Body of pancreas (tissue), 4 donors: ENCODE measurements around the gene C1R. TPM values are rescaled to one million over a fixed set of nuclear protein-coding genes. Genes with fewer than 3 reads are reported as not detected.

Experiments used
- ATAC-seq: fragments of 150-250 bp; one replicate; pipeline ENCODE4 v1.9.1; 2016
- DNase-seq, 4 donors: peaks; one replicate each; pipeline ENCODE4 v3.0.0-alpha.2; 2019
- H3K27ac ChIP-seq, 4 donors: fragments of 200-600 bp; sonication (generic); 1 replicate in 3 of 4; 2 replicates in 1 of 4; pipeline versions ENCODE4 v1.5.1 to v1.6.1; 2016 to 2019; ENCODE audit warnings: mild to moderate bottlenecking in 1 of 4, mixed read lengths in 1 of 4, moderate library complexity in 1 of 4
- H3K27me3 ChIP-seq, 2 donors: fragments of 200-600 bp; sonication (generic); one replicate each; pipeline ENCODE4 v1.6.0; 2016; ENCODE audit warnings: mild to moderate bottlenecking in 1 of 2
- H3K36me3 ChIP-seq, 2 donors: fragments of 200-600 bp; sonication (generic); replicated peaks in 1 of 2; 2 replicates each; pipeline ENCODE4 v1.5.1; 2016; ENCODE audit warnings: low read depth in 2 of 2; ENCODE audit not compliant: insufficient read depth in 1 of 2
- H3K4me1 ChIP-seq: fragments of 200-600 bp; sonication (generic); one replicate; pipeline ENCODE4 v1.6.0; 2016
- H3K4me3 ChIP-seq, 2 donors: fragments of 200-600 bp; sonication (generic); 1 replicate in 1 of 2; 2 replicates in 1 of 2; pipeline ENCODE4 v1.5.1; 2016 to 2019
- H3K9me3 ChIP-seq, 3 donors: fragments of 200-600 bp; sonication (generic); 1 replicate in 2 of 3; 2 replicates in 1 of 3; pipeline ENCODE4 v1.5.1; 2016
- POLR2A ChIP-seq, 3 donors: fragments of 450-650 bp; IDR thresholded peaks; one replicate each; pipeline ENCODE4 v1.6.1; 2016; ENCODE audit warnings: antibody characterized with exemption in 3 of 3, mild to moderate bottlenecking in 2 of 3
- WGBS, 2 donors: methylation state at CpG; one replicate each; pipeline ENCODE4 v1.1.5; 2017; 5-methylcytosine and 5-hydroxymethylcytosine counted together
- intact Hi-C: fragments of 100-400 bp; cut with DNase I; formaldehyde crosslinking; loops from one replicate; pipeline ENCODE4 v1.15.1; 2023
- total RNA-seq, 2 donors: library from RNA; depleted of rRNA; stranded (reverse); fragments of >200 nt; gene quantifications; one replicate each; pipeline ENCODE4 v1.1.0, GENCODE V29; 2016
- TF ChIP-seq, protein P1 (sequence below), 7 experiments: fragments of 450-650 bp in 4 of 7; fragments of 200-600 bp in 3 of 7; sonication (generic) in 3 of 7; IDR thresholded peaks; one replicate each; pipeline ENCODE4 v1.5.1; 2016 to 2019; ENCODE audit warnings: antibody characterized with exemption in 7 of 7

Gene C1R
- total RNA-seq, 2 donors from 2014 or later = 113 to 133 TPM

- ATAC-seq (no peak), DNase-seq (no peak)
- WGBS, 2 donors = 87 to 90% methylated on average over 17 of the region's 17 CpGs
- H3K27ac ChIP-seq = no peak overlapping the region
- no peaks in the 10 kb centered on the region for H3K27me3 ChIP-seq
- TF ChIP-seq POLR2A (IDR thresholded peaks at IDR 0.05) = no peak
- TF ChIP-seq, protein P1, sequence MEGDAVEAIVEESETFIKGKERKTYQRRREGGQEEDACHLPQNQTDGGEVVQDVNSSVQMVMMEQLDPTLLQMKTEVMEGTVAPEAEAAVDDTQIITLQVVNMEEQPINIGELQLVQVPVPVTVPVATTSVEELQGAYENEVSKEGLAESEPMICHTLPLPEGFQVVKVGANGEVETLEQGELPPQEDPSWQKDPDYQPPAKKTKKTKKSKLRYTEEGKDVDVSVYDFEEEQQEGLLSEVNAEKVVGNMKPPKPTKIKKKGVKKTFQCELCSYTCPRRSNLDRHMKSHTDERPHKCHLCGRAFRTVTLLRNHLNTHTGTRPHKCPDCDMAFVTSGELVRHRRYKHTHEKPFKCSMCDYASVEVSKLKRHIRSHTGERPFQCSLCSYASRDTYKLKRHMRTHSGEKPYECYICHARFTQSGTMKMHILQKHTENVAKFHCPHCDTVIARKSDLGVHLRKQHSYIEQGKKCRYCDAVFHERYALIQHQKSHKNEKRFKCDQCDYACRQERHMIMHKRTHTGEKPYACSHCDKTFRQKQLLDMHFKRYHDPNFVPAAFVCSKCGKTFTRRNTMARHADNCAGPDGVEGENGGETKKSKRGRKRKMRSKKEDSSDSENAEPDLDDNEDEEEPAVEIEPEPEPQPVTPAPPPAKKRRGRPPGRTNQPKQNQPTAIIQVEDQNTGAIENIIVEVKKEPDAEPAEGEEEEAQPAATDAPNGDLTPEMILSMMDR (IDR thresholded peaks at IDR 0.05) = no peak
- intact Hi-C loops = no loop called here
- peaks cover 21% of the 10 kb centered on the region for H3K4me1 ChIP-seq
- H3K36me3 ChIP-seq = no peaks in the 10 kb centered on the region
- H3K4me3 ChIP-seq = no peak overlapping the region
- no peaks in the 10 kb centered on the region for H3K9me3 ChIP-seq
Observed at GRCh38 chr12:7127916-7128626, 35.8 kb upstream of the C1R start.

DNA sequence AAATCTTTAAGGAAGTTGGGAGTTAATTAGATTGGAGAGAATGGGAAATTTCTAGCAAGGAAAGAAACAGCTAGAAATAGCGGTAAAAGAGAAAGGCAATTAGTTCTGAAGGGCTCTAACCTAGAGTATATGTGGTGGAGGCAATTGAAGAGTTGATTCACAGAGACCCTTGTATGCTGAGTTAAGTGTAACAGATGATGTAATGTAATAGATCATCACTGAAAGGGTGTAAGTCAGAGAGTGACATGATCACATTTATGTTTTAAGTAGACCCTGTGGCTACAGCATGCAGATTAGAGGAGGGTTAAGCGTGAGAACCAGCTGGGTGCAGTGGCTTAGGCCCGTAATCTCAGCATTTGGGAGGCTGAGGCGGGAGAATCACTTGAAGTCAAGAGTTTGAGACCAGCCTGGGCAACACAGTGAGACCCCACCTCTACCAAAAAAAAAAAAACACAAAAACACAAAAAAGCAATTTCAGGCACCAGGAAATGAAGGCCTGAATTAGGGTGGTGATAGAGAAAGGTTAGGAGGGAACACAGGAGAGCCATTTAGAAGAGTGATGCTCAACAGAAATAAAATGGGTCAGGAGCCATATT lies 33.5 kb upstream of the C1R start:
- 66 to 93% methylated on average over 4 of the region's 4 CpGs for WGBS, 2 donors
- DNase-seq = no peak
- Histone ChIP-seq H3K4me1 (peaks cover 19% of the 10 kb centered on the region), H3K36me3 (no peaks in the 10 kb centered on the region), H3K27ac (no peak overlapping the region), H3K4me3 (no peak overlapping the region), H3K27me3 (no peaks in the 10 kb centered on the region), H3K9me3 (no peaks in the 10 kb centered on the region)
- intact Hi-C loops = no loop called here
- no peak for ATAC-seq
- no peak for TF ChIP-seq POLR2A (IDR thresholded peaks at IDR 0.05)
- TF ChIP-seq, protein P1 (IDR thresholded peaks at IDR 0.05) = no peak

DNA sequence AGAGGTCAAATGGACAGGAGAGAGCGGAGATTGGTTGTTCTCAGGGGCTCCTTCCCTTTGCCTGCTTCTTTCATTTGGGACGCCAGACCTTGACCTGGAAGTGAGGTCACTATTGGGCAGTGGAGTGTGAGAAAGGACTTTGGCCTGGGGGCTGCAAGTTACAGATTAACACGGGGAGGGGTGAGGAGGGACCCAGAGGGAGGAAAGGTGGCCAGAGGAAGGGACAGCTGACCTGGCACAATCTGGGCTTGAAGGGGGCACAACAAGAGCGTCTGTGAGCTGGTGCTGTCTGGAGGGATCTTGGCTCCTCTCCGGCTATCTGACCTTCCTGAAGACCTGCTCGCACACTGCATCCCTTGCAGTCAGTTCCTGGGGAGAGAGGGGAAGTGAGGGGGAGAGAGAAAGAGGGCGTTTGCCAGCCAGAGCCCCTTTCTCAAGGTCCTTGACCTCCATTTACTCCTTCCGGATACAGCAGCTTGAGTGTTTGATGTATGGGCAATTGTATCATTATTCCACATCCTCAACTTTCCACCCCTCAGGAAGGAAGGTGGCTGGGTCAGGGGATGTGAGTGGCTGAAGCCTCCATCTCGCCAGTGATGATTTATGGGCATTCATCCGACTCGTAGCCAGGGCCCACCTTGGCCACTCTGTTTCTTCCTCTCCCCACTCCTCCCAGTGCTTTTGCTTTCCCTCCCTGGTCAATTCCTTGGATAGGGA lies 31.7 kb upstream of the C1R start:
- Histone ChIP-seq H3K4me3 (no peak overlapping the region), H3K27me3 (no peaks in the 10 kb centered on the region), H3K4me1 (peaks cover 10% of the 10 kb centered on the region), H3K36me3 (no peaks in the 10 kb centered on the region), H3K27ac (no peak overlapping the region), H3K9me3 (no peaks in the 10 kb centered on the region)
- TF ChIP-seq POLR2A (IDR thresholded peaks at IDR 0.05) = no peak
- TF ChIP-seq, protein P1 (IDR thresholded peaks at IDR 0.05) = no peak
- intact Hi-C loops = no loop called here
- ATAC-seq (peak; percentile 20), DNase-seq (no peak)
- 60 to 72% methylated on average over 11 of the region's 11 CpGs for WGBS, 2 donors

GRCh38 chr12:7122811-7123769 lies 30.8 kb upstream of the C1R start:
- no peaks in the 10 kb centered on the region for H3K9me3 ChIP-seq
- TF ChIP-seq POLR2A (IDR thresholded peaks at IDR 0.05) = no peak
- TF ChIP-seq, protein P1 (IDR thresholded peaks at IDR 0.05) = no peak
- H3K27me3 ChIP-seq = no peaks in the 10 kb centered on the region
- no peak overlapping the region for H3K27ac ChIP-seq
- intact Hi-C loops = no loop called here
- ATAC-seq (peak; percentile 22), DNase-seq (no peak)
- peaks cover 9% of the 10 kb centered on the region for H3K4me1 ChIP-seq
- no peaks in the 10 kb centered on the region for H3K36me3 ChIP-seq
- WGBS, 2 donors = 70 to 75% methylated on average over 7 of the region's 7 CpGs
- no peak overlapping the region for H3K4me3 ChIP-seq
